Stimulated activated CD4-positive, alpha-beta T cell treated with anti-CD3 and anti-CD28 coated beads, Interleukin-1b, Interleukin-23, amount 100 ng/mL, for 48 hours (primary cell): ENCODE results near the gene TWNK.
A peak's percentile ranks its signal among the peaks of the same experiment; 100 is the strongest.

Experiments
- DNase-seq: peaks from one replicate; pipeline ENCODE4 v3.0.0-alpha.2; 2020

TWNK gene

GRCh38 chr10:101013365-101013825 lies 26.1 kb downstream of the TWNK start:
- DNase-seq = no peak

- peak; percentile 72 for DNase-seq
Observed at GRCh38 chr10:101014230-101014884, 27.0 kb downstream of the TWNK start.

DNA sequence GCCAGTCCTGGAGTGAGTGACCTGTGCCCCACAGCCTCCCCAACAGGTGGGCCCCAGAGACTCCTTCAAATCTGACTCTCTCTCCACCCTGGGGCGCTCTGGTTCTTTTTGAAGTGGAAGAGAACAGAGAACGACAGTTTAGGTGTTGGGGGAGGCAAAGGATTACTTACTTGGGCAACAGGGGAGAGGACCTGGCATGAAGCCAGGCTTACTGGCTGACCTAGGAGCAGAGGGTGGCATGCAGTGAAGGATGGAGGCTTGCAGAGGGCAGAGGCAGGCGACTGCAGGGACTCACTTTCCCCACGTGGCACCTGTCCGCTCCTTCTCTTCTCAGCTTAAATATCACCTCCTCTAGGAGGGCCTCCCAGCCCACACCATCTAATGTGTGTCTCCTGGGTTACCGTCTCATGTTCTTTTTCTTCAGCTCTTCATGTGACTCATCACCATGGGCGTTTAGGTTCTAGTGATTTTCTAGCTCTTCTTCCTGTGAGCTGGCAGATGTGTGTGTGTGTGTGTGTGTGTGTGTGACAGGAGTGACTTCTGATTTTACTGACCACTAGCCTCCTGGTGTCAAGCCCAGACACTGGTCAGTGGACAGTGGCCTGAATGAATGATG lies 27.7 kb downstream of the TWNK start:
- no peak for DNase-seq

- no peak for DNase-seq
Observed at GRCh38 chr10:101015582-101015973, 28.2 kb downstream of the TWNK start.

- no peak for DNase-seq
Observed at GRCh38 chr10:101016814-101017213, 29.5 kb downstream of the TWNK start.

DNA sequence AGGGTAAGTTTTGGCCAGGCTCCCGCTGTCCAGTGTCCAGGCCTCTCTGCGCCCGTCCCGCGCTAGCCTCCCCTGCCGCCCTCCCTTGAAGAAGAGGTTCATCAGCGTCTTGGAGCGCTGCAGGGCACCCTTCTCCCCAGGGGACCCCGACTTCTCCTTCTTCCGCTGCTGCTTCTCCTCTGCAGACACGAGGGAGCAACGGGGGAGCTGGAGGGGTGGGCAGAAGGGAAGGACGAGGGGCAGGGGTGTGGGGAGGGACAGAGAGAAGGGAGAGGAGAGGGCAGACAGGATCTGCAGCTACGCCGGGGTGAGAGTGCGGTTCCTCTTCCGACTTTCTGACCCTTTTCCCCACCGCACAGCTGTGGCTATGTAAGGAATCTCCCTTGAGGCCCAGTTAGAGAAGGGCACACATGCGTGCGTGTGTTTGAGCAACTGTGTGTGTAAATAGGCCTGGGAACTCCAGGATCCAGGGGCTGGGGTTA lies 30.8 kb downstream of the TWNK start:
- DNase-seq = no peak

- peak; percentile 82 for DNase-seq
Observed at GRCh38 chr10:101018600-101019439, 31.5 kb downstream of the TWNK start.

GRCh38 chr10:101019440-101019703 lies 32.0 kb downstream of the TWNK start:
- no peak for DNase-seq

DNA sequence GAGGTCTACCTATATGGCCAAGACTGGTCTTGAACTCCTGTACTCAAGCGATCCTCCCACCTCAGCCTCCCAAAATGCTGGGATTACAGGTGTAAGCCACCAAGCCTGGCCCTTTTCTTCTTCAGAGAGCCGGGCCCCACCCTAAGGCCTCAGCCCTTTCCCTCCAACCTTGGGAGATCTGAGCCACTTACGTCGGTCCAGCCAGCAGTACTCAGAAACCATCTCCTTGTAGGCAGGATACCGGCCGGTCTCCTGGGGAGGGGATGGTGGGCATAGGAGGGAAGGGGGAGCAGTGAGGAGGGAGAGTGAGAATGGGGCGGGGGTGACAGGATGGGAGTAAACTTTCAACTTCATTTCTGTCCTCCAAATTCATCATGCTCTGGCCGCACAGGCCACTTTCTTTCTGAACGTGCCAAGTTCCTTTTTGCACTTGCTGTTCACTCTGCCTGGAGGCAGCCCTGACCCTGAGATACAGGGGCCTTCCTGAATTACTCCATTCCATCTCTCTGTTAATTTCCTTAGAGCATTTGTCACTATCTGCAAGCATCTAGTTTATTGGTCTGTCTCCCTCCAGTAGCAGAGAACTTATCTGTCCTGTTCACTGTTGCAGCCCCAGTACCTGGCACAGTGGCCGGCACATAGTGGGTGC lies 33.2 kb downstream of the TWNK start:
- DNase-seq = no peak

- DNase-seq = no peak
Observed at GRCh38 chr10:101021239-101021638, 33.9 kb downstream of the TWNK start.

DNA sequence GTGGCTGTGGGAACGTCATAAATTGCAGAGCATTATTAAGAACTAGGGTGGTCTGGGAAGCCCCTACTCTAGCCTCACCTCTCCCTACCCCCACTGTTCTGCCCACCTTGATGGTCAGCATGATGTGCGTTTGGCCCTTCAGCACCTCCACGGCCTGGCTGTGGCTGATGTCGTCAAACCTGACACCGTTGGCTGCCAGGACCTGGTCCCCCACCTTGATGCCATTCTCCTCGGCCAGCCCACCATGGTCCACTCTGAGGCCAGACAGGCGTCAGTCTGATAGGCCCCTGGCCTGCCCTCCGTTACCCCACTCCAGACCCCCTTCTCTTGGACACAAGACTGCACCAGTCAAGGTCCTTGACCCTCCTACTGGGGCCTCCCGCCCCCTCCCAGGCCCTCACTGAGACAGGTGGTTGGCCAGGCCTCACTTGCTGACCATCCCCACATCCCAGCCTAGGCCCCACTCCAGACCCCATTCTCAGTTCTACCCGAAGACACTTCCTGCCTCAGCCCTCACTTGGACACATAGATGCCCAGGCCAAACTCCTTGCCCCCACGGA lies 34.4 kb downstream of the TWNK start:
- DNase-seq = no peak

GRCh38 chr10:101022967-101023705 lies 35.8 kb downstream of the TWNK start:
- DNase-seq = no peak

GRCh38 chr10:101027106-101027720 lies 39.9 kb downstream of the TWNK start:
- no peak for DNase-seq

- DNase-seq = no peak
Observed at GRCh38 chr10:101028446-101029337, 41.3 kb downstream of the TWNK start.

DNA sequence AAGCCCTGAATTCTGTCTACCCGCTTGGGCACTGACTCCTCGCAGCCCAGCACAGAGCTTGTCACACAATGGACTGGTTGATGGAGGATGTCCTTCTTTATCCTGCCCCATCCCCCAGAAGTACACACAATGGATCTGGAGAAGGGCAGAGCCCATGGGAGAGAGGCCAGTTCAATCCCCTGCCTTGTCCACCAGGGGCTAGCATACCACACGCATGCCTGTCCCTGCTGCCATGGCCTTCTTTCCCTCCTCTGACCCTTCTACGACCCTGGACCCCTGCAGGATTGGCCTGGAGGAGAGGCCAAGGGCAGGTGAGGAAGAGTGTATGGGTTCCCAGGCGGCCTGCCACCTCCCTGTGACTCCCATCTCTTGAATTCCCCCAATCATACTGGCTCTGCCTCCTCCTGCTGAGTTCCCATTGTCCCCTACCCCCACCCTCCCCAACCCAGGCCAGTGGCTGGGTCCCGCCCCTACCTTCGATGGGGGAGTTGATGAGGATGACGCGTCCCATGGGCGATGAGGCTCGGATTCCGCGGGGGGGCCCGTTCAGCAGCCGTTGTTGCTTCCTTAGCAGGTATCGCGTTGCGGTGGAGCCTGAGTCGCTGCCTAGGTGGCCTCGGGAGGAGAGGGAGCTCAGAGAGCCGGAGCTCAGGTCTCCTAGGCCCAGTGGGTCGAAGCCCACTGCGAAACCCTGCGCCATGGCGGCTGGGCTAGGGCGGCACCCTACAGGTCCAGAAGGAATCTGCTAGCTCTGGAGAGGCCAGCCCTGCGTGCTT lies 42.4 kb downstream of the TWNK start:
- no peak for DNase-seq

DNA sequence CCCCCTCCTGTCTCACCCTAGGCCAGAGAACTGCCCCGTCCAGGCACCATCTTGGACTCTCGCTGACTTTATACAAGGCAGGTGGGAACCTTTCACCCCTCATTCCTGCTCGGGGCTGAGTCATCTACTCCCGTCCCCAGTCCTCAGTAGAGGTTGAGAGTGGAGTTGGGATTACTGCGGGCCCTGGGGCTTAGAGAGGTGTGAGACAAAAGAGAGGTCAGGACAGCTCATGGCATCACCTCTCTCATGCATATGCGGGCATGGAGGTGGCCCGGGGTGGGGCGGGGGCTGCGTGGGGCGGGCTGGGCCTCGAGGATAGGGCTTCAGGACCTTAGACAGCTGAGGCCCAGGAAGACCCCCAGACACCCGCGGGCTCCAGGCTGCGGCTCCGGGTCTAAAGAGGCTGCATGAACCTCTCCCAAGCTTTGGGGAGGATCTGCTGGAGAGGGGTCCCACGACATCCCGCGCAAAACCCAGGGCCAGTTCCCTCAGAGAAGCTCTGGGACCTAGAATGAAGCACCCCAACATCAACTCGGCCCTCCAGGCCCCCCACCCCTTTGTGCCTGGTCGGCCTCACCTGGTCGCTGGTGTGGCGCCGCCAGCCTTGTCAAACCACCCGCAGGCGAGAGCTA lies 43.3 kb downstream of the TWNK start:
- DNase-seq = no peak

GRCh38 chr10:101031128-101031795 lies 43.9 kb downstream of the TWNK start, which contains the start of the genes PDZD7 and SFXN3:
Gene PDZD7, minus strand, starts transcription at chr10:101031129. Its CDS starts 910 bp downstream, at chr10:101030219.
Gene SFXN3, plus strand, starts transcription at chr10:101031234. Its CDS starts 3,461 bp downstream, at chr10:101034695.
- DNase-seq = peak; percentile 95

DNA sequence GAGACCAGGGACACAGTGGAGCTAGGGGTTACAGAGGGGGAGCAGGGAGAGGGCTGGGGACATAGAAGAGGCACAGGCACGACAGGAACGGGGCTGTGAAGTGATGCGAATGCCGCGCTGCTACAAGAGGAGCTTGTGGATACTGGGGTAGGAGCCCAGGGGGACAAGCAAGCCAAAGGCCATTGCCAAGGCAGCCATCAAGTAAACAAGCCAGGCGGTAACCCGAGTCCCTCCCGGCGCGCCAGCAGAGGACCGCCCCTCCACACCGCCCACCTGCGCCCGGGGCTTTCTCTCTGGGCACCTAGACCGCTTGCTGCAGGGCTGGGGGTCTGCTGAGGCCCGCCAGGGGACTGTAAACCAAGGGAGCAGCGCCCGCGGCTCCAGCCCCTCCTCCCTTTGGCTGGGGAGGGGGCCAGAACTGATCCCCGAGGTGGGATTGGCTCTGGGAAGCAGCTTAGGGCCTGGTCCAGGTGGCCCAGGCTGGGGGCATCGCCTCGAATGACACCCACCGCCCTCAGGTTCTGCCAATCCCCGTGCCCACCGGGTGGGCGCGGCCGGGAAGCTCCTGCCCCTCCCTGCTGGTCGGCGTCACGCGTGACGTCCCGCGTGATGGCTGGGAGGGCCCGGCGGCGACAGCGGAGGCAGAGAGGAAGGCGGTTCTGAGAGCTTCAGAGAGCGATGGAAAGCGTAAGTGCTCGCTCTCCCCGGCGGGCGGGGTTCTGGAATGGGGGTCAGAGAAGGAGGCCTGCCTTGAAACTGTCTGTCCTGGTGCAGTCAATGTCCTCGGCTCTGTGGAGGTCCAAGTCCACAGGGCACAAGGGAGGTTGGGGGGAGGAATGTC lies 44.7 kb downstream of the TWNK start:
- DNase-seq = peak; percentile 70
